ENCODE measurements around the gene NOTCH2.
"Not testable (repeated sequence)": the region's sequence is repeated elsewhere in the genome, so short reads cannot be mapped to it uniquely, and the experiment has no call there.

The NOTCH2 gene

GRCh38 chr1:120069920-120070214 is 405 bp upstream of the NOTCH2 start:
- H3K4me3 ChIP-seq (ENCODE audit: low read depth, low read length) = not testable (repeated sequence)

DNA sequence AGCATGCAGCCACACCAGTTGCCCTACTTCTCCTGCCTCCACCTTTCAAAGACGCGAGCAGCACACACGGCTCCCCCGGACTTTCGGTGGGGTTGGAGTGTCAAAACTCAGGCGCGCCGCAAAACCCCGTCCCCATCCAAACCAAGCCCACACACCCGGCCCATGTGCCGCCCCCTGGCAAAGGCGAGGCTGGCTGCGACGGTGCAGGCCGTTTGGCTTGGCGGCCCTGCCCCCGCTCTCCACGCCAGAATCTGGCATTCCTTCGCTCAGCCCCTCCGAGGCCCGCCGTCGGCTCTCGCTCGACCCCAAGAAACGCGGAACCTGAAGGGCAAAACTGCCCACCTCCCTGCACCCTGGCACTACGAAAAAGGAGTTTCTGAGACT is 787 bp downstream of the NOTCH2 start:
- H3K4me3 ChIP-seq (ENCODE audit: low read depth, low read length) = peak overlapping the region; percentile 60

GRCh38 chr1:120048208-120048607 is 21.3 kb downstream of the NOTCH2 start:
- H3K4me3 ChIP-seq (ENCODE audit: low read depth, low read length) = not testable (repeated sequence)

DNA sequence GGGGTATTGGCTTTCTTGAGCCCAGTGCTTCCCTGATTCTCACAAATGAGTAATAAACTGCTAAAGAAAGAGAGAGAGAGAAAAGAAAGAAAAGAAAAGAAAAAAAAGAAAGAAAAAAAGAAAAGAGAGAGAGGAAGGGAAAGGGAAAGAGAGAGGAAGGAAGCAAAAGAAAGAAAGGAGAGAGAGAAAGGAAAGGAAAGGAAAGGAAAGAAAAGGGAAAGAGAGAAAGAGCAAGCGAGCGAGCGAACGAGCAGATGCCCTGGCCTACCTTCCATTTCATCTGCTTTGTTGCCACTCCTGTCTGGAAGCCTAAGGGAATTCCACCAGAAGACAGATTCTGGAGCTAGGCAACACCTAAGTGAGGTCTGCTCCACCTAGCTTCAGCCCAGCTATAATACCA is 27.7 kb downstream of the NOTCH2 start:
- H3K4me3 ChIP-seq (ENCODE audit: low read depth, low read length) = not testable (repeated sequence)

GRCh38 chr1:120032253-120032652 is 37.2 kb downstream of the NOTCH2 start:
- H3K4me3 ChIP-seq (ENCODE audit: low read depth, low read length) = not testable (repeated sequence)

GRCh38 chr1:120023791-120024190 is 45.7 kb downstream of the NOTCH2 start:
- H3K4me3 ChIP-seq (ENCODE audit: low read depth, low read length) = not testable (repeated sequence)

DNA sequence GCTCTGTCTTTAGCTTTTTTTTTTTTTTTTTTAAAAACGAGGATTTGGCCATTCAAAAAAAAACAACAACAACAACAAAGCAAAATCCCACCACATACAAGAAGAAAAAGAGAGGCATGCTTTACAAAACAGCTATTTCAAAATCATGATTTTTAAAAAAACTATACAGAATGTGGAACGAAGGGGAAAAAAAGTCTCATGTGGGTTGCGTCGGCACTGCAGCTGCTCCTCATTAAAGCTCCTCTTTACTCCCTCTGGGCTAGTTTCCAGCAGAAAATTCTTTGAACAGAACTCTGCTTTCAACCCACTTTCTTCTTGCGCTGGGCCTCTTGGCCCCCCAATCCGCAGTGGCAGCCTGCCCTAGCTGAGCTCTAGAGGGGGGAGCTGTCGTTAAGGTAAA is 54.5 kb downstream of the NOTCH2 start:
- not testable (repeated sequence) for H3K4me3 ChIP-seq (ENCODE audit: low read depth, low read length)

DNA sequence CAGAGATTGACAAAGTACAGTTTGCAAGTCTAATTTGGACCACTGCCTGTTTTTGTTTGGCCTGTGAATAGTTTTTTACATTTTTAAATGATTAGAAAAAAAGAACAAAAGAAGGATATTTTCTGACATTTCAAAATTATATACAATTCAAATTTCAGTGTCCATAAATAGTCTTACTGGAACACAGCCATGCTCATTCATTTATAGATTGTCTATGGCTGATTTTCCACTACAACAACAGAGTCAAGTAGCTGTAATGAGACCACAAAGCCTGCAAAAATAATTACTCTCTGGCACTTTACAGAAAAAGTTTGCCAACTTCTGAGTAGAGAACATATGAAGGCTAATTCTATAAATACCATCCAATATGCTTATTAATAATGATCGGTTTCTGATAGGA is 61.1 kb downstream of the NOTCH2 start:
- H3K4me3 ChIP-seq (ENCODE audit: low read depth, low read length) = not testable (repeated sequence)

DNA sequence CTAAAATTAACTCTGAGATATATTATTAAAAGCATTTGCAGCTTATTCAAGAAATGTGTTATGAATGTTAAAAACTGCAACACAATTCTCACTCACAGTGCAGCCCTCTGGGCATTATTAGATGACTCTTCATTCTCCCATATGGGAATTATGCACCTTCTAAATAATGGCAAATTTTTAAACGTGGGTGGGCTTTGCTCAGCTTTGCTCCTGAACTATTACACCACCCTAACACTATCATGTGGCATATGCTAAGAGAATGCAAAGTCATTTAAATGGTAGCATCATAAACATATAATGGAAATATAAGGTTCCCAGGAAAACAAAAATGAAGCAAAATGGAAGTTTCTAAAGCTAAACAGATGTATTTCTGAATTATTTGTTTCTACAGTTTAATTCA is 61.6 kb downstream of the NOTCH2 start:
- H3K4me3 ChIP-seq (ENCODE audit: low read depth, low read length) = not testable (repeated sequence)

GRCh38 chr1:120001035-120001434 is 68.4 kb downstream of the NOTCH2 start:
- not testable (repeated sequence) for H3K4me3 ChIP-seq (ENCODE audit: low read depth, low read length)

DNA sequence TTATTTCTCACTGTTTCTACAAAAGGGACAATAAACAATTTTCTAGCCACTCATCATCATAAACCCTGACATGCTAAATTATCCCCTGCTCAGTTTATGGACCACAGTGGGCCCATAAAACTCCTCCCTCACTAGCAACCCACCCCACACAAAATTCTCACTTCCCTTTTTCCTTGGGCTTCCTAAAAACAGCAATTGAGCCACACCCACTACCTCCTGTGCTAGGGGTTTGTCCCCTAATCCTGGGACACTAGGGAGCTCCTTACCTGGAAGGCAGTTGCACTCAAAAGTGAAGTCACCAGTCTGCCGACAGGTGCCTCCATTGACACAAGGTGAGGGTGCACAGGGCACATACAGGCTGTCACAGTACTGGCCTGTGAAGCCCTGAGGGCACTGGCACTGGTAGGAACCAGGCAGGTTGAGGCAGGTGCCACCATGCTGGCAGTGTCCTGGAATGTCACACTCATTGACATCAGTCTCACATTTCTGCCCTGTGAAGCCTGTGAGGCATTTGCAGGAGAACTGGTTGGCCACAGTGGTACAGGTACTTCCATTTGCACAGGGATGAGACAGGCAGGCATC is 72.6 kb downstream of the NOTCH2 start:
- H3K4me3 ChIP-seq (ENCODE audit: low read depth, low read length) = not testable (repeated sequence)

DNA sequence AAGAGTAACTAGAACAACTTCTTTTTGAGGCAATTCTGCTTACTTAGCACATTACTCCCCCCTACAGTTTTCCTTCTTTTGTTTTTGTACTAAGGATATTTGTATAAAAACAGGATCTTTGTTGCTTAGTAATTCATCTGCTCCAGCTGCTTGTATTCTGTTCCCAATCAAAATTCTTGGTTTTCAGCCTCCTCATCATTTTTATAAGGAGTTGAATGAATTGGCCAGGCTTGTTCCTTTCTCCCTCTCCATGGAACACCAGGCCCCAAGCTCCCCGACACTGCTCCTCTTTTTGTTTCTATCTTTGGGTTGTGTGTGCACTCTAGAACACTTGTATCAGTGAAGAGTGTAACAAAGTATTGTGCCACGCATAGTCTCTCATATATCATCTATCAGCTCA is 73.5 kb downstream of the NOTCH2 start:
- H3K4me3 ChIP-seq (ENCODE audit: low read depth, low read length) = not testable (repeated sequence)

GRCh38 chr1:119988306-119989062 is 81.0 kb downstream of the NOTCH2 start:
- TF ChIP-seq, protein P1, sequence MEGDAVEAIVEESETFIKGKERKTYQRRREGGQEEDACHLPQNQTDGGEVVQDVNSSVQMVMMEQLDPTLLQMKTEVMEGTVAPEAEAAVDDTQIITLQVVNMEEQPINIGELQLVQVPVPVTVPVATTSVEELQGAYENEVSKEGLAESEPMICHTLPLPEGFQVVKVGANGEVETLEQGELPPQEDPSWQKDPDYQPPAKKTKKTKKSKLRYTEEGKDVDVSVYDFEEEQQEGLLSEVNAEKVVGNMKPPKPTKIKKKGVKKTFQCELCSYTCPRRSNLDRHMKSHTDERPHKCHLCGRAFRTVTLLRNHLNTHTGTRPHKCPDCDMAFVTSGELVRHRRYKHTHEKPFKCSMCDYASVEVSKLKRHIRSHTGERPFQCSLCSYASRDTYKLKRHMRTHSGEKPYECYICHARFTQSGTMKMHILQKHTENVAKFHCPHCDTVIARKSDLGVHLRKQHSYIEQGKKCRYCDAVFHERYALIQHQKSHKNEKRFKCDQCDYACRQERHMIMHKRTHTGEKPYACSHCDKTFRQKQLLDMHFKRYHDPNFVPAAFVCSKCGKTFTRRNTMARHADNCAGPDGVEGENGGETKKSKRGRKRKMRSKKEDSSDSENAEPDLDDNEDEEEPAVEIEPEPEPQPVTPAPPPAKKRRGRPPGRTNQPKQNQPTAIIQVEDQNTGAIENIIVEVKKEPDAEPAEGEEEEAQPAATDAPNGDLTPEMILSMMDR (IDR thresholded peaks at IDR 0.05; ENCODE audit: low read depth, low read length) = no peak
- no peak overlapping the region for H3K4me3 ChIP-seq (ENCODE audit: low read depth, low read length)

- TF ChIP-seq, protein P1 (IDR thresholded peaks at IDR 0.05; ENCODE audit: low read depth, low read length) = no peak
- H3K4me3 ChIP-seq (ENCODE audit: low read depth, low read length) = no peak overlapping the region
These were observed 81.8 kb downstream of the NOTCH2 start for GRCh38 chr1:119987686-119988085.

All from WI38 (cell line).